LNCaP clone FGC (cell line): ENCODE measurements around the gene SIRPA.

Experiments used
- DNase-seq: peaks from one replicate; pipeline ENCODE4 v3.0.0-alpha.2; 2011; ENCODE audit warnings: low read depth
- H3K4me3 ChIP-seq: 2 replicates; pipeline ENCODE4 v1.5.1; 2011; ENCODE audit warnings: mild to moderate bottlenecking, low read depth, low read length, control low read depth
- CTCF ChIP-seq: IDR thresholded peaks from 2 replicates; pipeline ENCODE4 v1.5.1; 2012; ENCODE audit warnings: mild to moderate bottlenecking; ENCODE audit not compliant: control insufficient read depth, insufficient read depth; ENCODE audit errors: extremely low read depth

Gene SIRPA

DNA sequence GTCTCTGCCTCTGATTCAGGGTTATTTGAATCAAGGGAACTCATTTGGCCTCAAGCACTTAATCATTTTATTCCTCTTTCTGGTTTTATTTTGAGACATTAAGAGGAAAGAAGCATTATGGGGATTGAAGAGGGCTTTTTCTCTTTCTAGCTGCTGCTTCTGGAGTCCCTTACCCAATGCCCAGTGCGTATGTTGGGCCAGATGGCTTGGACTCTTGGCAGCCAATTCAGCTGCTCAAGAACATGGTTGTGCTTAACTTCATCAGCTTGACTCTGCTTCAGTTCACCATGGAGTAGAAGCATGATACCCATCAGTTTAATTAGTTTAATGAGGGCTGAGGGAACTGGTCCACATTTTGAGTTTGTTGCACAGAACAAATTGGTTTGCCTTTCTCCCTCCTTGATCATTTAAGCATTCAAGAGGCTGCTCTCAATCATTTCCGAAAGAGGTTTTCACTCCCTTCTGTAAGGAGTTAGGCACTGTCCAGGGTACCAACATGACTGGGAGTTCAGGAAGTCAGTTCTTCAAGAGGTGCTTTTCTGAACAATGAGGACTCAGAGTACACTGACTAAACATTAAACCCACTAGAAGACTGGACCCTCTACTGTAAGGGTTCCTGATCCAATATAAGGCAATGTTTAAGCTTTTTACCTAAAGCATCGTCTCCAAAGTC, 84.0 kb downstream of the SIRPA start:
- no peak for DNase-seq
- no peak for TF ChIP-seq CTCF
- H3K4me3 ChIP-seq, result no peak overlapping the region

DNA sequence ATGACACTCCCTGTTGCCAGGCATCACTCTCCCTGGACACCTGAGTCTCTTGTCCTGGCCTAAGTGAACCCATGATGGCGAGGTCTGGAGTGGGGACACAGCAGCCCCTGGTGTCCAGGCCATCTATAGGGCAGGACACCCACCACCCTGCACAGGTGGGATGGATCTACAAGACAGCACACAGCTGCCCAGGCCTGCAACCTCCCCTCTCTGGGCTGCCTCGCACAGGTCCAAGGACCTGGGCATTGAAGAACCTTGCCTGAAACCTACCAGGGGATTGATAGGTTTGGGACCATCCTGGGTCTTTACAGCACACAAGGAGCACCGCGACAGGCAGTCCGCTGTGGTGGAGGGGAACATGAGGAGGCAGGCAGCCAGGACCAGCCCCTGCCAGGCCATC, 87.5 kb downstream of the SIRPA start:
- DNase-seq, result no peak
- TF ChIP-seq CTCF, result no peak
- no peak overlapping the region for H3K4me3 ChIP-seq

DNA sequence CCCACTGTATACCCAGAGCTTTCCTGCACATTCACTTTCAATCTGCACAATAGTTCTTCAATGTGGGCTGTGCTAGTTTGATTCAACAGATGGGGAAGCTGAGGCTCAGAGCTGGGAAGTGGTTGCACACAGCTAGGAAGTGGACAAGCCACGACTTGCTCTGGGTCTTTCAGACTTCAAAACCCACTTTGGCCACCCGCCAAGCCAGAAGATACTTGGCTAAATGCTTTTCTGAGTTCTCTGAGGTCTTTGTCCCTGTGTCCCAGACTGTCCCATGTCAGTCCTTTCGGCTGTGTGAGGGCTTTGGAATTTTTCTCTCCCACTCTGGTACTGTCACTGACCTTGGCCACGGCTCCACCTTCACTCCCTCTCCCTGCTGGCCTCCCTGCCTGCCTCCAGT, 88.1 kb downstream of the SIRPA start:
- no peak overlapping the region for H3K4me3 ChIP-seq
- DNase-seq, result no peak
- no peak for TF ChIP-seq CTCF

DNA sequence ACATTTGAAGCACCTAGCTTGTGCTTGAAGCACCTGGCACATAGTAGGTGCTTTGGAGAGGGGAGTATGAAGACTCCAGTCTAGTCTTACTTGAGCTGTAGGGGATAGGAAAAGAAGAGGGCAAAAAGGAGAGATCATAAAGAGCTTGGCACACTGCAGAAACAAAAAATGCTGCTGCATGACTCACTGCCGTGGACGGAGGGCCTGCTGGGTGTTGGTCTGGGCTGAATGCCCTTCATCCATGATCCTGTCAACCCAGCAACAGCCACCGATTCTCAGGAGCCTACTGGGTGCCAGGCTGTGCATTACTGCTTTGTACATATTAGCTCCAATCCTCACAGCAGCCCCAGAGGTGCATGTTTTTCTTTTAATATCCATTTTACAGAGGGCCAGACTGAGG, 92.6 kb downstream of the SIRPA start:
- DNase-seq, result no peak
- H3K4me3 ChIP-seq, result no peak overlapping the region
- TF ChIP-seq CTCF, result no peak
